A673 (cell line): Measurements from ENCODE around the gene BUD31.

Source experiments
- CTCF ChIP-seq: fragments of 300-800, 200-600 bp; sonication (generic); conservative IDR thresholded peaks from 2 replicates; pipeline ENCODE4 v1.5.1; 2017; ENCODE audit warnings: low read depth, mild to moderate bottlenecking, antibody characterized with exemption, low read length, moderate library complexity, mixed read lengths
- EZH2 ChIP-seq: fragments of 200-600 bp; sonication (generic); IDR thresholded peaks from 2 replicates; pipeline ENCODE4 v1.6.1; 2017; ENCODE audit warnings: borderline replicate concordance, low read depth, mild to moderate bottlenecking, mixed read lengths, antibody characterized with exemption, low read length; ENCODE audit not compliant: poor library complexity, severe bottlenecking

- TF ChIP-seq CTCF (no peak), EZH2 (no peak)
Observed at GRCh38 chr7:99375070-99375807, 33.5 kb upstream of the BUD31 start.
